ENCODE data around the gene BDKRB2.

The BDKRB2 gene

GRCh38 chr14:96263347-96264199, 58.9 kb downstream of the BDKRB2 start:
- DNase-seq (ENCODE audit: low read depth, low spot score), result peak; percentile 12
- H3K4me3 ChIP-seq (ENCODE audit: low read length), result no peak overlapping the region

DNA sequence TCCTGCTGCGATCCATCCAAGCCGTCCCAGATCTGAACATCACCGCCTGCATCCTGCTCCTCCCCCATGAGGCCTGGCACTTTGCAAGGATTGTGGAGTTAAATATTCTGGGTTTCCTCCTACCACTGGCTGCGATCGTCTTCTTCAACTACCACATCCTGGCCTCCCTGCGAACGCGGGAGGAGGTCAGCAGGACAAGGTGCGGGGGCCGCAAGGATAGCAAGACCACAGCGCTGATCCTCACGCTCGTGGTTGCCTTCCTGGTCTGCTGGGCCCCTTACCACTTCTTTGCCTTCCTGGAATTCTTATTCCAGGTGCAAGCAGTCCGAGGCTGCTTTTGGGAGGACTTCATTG, 59.5 kb downstream of the BDKRB2 start:
- no peak for DNase-seq (ENCODE audit: low read depth, low spot score)
- H3K4me3 ChIP-seq (ENCODE audit: low read length), result no peak overlapping the region

DNA sequence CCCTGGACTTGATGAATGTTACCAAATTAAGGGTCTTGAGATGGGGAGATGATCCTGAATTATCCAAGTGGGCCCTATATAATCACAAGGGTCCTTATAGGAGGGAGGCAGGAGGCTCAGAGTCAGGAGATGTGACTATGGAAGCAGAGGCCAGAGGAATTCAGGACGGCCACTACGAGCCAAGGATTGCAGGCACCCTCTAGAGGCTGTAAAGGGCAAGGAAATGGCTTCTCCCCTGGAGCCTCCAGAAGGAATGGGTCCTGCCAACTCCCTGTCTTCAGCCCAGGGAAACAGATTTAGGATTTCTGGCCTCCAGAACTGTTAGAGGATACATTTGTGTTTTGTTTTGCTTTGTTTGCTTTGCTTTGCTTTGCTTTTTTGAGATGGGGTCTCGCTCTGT, 60.2 kb downstream of the BDKRB2 start:
- H3K4me3 ChIP-seq (ENCODE audit: low read length), result no peak overlapping the region
- DNase-seq (ENCODE audit: low read depth, low spot score), result no peak

- no peak for DNase-seq (ENCODE audit: low read depth, low spot score)
- no peak overlapping the region for H3K4me3 ChIP-seq (ENCODE audit: low read length)
Observed at GRCh38 chr14:96265383-96266095, 60.9 kb downstream of the BDKRB2 start.

DNA sequence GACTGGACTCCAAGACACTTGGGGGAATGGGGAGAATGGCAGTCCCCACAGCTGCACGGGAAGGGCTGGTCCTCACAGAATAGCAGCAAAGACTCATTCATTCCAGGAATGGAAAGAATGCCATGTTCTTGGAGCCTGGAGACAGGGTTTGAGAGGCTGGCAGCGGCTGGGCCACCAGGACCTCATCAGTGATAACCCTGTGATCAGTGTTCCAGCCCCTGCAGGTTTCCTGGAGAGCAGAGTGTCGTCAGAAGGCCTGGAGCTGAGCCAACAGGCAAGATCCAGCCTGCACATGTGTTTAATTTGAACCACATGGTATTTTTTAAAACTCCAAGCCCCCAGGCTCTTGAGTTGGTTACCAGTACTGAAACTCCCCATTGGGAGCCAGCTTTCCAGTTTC, 62.7 kb downstream of the BDKRB2 start:
- no peak for DNase-seq (ENCODE audit: low read depth, low spot score)
- H3K4me3 ChIP-seq (ENCODE audit: low read length), result no peak overlapping the region

- DNase-seq (ENCODE audit: low read depth, low spot score), result no peak
Observed at GRCh38 chr14:96267916-96268315, 63.3 kb downstream of the BDKRB2 start.

DNA sequence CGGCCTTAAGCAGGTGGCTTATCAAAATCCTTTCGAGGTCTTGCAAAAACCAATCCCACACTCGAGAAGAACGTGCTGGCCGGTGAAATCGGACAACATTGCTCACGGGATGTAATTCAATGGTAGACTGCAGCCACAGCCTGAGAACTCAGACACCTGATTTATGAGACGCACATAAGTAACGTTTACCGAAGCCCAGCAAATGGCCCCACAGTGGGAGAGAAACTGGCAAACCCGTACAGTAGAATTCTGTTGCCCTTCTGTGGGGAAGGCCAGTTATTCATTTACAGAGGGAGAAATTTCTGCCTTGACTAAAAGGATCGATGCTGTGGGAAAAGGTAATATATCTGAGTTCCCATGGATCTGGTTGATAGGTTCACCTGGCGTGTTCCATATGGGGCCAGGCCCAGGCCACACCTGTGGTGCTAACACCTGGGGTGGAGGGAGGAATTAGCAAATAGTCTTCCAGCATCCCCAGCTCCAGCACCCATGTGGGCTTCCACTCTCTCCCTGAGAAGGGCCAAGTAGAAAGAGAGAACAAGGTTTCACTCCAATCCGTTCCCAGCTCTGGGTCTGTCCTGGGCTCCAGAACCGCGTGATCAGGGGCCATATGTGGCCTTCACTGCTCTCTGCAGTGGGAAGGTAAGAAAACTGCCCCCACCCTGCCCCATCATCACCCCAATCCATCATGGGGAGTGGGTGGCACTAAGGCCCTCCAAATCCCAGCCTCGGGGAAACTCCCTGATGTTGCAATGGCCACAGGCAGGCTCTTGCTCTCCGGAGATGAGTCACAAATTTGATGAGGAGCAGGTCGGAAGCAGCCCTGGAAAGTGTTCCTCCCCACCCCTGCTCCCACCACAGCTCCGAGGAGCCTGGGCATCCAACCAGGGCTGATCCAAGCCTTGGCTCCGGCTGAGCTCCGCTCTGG, 64.1 kb downstream of the BDKRB2 start:
- no peak for DNase-seq (ENCODE audit: low read depth, low spot score)

More at GRCh38 chr14:96267916-96268315, 63.3 kb downstream of the BDKRB2 start:
- H3K4me3 ChIP-seq (ENCODE audit: low read length), result no peak overlapping the region

GRCh38 chr14:96269359-96269710, 64.7 kb downstream of the BDKRB2 start:
- no peak for DNase-seq (ENCODE audit: low read depth, low spot score)
- H3K4me3 ChIP-seq (ENCODE audit: low read length), result no peak overlapping the region

More for the DNA sequence above, 64.1 kb downstream of the BDKRB2 start:
- no peak overlapping the region for H3K4me3 ChIP-seq (ENCODE audit: low read length)

- DNase-seq (ENCODE audit: low read depth, low spot score), result no peak
- H3K4me3 ChIP-seq (ENCODE audit: low read length), result no peak overlapping the region
Observed at GRCh38 chr14:96270565-96271420, 66.2 kb downstream of the BDKRB2 start.

DNA sequence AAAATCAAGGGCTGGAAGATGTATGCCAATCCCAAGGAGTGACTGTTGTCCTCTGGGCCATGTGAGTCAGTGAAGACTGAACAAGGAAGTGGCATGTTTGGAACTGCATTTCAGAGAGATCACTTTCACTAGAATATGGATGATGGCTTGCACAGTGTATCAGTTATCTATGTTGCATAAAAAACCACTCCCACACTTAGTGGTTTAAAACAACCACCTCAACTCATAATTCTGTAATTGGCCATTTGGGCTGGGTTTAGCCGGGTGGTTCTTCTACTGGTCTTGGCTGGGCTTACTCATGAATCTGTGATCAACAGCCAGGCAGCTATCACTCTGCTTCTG, 66.8 kb downstream of the BDKRB2 start:
- H3K4me3 ChIP-seq (ENCODE audit: low read length), result no peak overlapping the region
- DNase-seq (ENCODE audit: low read depth, low spot score), result no peak

DNA sequence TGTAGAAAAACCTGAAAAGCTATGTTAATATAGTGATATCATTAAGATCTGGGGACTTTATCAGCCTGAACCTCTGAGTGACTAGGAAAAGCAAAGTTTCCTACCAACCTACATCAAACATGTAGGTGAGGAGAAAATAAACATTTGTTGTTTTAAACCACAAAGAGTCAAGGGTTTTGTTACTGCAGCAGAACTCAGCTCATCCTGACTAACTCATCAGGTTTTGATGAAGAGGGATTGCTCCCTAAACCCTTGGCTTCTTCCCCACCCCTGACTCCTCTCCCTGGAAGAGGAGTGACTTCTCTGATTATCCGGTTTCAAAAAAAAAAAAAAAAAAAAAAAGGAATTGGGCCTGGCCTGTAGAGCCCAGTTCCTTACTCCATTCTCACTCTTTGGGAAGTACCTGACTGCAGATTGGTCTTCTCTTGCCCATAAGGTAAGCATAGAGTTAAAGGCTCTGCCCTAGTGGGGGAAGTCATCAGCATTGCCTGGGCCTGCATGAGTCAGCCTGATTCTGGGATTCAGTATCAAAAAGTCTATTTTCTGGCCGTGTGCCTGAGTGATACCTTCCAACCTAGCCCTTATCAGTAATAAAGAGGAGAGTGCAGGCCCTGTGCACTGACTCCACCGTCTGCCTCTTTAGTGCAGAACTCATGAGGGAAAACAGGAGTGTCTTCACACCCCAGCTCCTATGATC, 68.3 kb downstream of the BDKRB2 start:
- H3K4me3 ChIP-seq (ENCODE audit: low read length), result no peak overlapping the region
- DNase-seq (ENCODE audit: low read depth, low spot score), result no peak

GRCh38 chr14:96273629-96274028, 69.0 kb downstream of the BDKRB2 start:
- no peak for DNase-seq (ENCODE audit: low read depth, low spot score)
- H3K4me3 ChIP-seq (ENCODE audit: low read length), result no peak overlapping the region

DNA sequence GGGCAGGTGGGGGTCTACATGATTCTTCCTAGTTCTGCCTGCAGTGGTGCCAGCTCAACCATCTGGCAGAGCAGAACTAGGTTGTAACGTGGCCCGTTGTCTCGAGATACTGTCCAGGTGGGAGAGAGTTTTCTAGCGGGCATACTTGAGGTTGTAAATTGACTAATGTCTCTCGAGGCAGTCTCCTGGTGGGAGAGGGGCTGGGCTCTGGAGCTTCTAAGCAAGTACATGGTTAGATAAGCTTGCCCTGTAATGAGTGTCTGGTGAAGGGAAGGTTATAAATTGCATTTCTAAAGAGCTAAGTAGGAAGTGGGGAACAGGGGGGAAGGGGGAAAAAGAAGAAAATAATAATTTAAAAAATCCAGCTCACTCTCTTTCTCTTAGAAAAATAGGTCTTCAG, 69.5 kb downstream of the BDKRB2 start:
- H3K4me3 ChIP-seq (ENCODE audit: low read length), result no peak overlapping the region
- DNase-seq (ENCODE audit: low read depth, low spot score), result no peak

DNA sequence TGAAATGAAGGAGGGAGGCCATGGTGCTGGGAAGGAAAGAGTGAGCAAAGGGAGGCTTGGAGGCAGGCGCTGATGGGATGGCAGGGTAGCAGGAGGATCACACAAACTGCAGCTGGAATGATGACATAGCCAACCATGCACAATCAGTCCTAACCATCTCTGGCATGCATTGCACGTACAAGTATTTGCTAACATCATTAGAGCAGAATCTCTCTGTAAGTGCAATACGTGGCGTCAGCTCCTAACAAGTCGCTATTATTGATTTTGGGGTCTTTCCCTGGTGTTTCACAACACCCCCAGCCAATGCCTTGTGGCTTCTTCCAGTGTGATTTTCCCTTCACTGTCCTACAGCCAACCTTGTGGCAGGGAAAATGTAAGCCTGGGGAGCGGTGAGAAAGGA, 69.9 kb downstream of the BDKRB2 start:
- DNase-seq (ENCODE audit: low read depth, low spot score), result no peak
- no peak overlapping the region for H3K4me3 ChIP-seq (ENCODE audit: low read length)

DNA sequence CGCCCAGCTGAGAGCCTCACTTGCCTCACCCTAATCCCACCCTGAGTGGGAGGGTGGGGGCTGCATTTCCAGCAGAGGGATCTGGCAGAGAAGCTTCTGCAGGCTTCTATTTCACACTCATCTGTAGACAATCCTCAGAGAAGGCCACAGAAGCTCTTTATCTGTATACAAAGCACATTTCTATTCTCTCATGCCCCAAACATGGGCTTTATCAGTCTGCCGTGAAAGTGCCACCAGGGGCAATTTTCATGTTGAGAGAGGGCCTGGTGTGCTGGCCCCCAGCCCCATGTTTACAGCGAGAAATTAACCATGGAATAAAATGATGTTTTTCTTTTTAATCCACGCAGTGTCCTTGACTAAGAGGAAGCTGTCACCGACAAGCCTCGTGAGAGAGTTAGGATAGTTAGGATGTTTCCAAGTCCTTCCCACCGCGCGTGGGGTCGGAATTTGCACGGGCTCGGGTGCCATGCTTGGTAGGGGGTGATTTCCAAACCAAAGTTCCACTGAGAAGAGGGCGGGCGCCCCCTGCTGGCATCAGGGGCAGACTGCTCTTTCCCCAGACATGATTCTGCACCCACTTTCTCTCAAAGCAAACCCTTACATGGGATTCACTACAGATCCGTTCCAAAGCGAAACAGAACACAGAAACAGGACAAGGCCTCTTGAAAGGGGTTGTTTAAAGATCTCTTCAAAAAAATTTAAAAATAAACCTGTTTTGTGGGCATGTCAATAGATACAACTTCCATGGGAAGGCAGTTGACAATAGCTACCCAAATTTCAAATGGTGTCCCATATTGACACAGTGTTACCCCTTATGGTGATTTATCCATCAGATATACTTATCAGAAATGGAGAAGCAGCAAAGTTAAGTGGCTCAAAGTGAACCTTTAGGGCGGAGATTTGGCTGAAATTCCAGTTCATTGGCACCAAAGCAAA, 70.8 kb downstream of the BDKRB2 start:
- DNase-seq (ENCODE audit: low read depth, low spot score), result peak; percentile 39
- no peak overlapping the region for H3K4me3 ChIP-seq (ENCODE audit: low read length)

GRCh38 chr14:96277890-96278289, 73.3 kb downstream of the BDKRB2 start:
- no peak for DNase-seq (ENCODE audit: low read depth, low spot score)
- H3K4me3 ChIP-seq (ENCODE audit: low read length), result no peak overlapping the region

DNA sequence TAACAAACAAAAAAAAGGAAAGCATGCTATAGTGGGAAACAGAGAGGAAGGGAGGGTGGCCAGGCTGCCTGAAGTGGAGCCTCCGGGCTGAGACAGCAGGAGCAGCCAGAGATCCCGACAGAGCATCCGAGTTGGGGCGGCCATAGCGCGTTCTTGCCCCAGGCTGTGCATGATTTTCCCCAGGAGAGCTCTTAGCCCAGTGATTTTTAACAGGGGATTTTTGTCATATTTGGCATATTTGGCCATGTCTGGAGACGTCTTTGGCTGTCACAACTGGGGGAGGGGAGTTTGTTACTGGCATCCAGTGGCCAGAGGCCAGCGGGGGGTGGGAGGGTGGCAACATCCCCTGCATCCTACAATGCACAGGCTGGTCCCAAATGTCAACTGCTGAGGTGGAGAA, 74.9 kb downstream of the BDKRB2 start:
- no peak overlapping the region for H3K4me3 ChIP-seq (ENCODE audit: low read length)
- no peak for DNase-seq (ENCODE audit: low read depth, low spot score)
